HG03045 (cell line): ENCODE data around the gene SELPLG.
"Not testable (repeated sequence)": the region's sequence is repeated elsewhere in the genome, so short reads cannot be mapped to it uniquely, and the experiment has no call there.

Experiments used
- ATAC-seq: cut with Tn5 transposase; IDR thresholded peaks from one replicate; pipeline ENCODE4 v1.9.1; 2021; ENCODE audit warnings: mild to moderate bottlenecking, moderate library complexity; ENCODE audit not compliant: unreplicated experiment

SELPLG gene

DNA sequence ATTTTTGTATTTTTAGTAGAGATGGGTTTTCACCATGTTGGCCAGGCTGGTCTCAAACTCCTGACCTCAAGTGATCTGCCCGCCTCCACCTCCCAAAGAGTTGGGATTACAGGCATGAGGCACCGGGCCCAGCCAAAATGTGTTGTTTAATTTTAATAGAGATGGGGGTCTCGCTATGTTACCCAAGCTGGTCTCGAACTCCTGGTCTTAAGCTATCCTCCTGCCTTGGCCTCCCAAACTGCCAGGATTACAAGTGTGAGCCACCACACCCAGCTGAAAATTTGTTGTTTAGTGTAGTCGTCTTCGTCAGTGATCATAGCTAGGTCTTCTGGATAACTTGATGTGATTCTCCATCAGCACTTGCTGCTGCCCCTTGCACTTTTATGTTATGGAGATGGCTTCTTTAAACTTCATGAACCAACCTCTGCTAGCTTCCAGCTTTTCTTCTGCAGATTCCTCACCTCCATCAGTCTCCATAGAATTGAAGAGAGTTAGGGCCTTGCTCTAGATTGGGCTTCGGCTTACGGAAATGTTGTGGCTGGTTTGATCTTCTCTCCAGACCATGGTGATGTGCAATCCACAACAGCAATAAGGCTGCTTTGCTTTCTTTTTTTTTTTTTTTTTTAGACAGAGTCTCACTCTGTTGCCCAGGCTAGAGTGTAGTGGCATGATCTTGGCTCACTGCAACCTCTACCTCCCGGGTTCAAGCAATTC is 58.3 kb downstream of the SELPLG start:
- ATAC-seq, result no peak

DNA sequence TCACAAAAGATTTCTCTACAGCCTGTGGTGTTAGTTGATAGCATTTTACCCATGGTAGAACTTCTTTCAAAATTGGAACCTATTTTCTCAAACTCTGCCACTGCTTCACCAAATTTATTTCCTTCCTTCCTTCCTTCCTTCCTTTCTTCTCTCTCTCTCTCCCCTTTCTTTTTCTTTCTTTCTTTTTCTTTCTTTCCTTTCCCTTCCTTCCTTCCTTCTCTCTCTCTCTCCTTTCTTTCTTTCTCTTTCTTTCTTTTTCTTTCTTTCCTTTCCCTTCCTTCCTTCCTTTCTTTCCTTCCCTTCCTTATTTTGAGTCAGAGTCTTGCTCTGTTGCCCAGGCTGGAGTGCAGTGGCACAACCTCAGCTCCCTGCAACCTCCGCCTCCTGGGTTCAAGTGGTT is 59.4 kb downstream of the SELPLG start:
- not testable (repeated sequence) for ATAC-seq

GRCh38 chr12:108573317-108573716 is 60.4 kb downstream of the SELPLG start:
- peak; percentile 25 for ATAC-seq

DNA sequence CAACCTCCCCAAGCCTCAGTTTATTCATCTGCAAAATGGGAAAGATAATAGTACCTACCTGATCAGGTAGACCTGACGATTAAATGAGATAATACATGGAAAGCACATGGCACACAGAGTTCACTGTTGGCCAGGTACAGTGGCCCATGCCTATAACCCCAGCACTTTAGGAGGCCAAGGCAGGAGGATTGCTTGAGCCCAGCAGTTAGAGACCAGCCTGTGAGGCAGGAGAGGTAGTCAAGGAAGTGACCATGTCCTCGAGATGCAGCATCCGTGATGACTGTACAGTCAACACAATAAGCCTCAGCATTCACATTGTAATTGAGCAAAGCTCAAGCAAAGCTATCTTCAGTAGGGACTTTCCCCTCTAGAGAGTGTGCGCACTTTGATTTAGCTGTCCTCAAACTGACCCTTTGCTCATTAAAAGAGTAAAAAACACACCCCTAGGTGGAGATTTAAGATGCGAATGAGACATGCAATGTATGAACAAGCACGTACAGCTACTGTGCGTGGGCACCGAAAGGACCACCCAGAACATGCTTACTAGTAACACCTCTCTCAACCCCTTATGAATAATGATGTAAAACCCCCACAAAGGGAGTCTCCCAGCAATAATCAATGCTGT is 61.4 kb downstream of the SELPLG start:
- no peak for ATAC-seq
